Panc1 (cell line): Measurements from ENCODE around the gene CAMKMT. TPM values are rescaled to one million over a fixed set of nuclear protein-coding genes. Genes with fewer than 3 reads are reported as not detected.

ENCODE experiments used
- ATAC-seq: fragments of 200-7000 bp; cut with Tn5 transposase; 2 replicates; pipeline ENCODE4 v1.9.1; 2020; ENCODE audit warnings: mild to moderate bottlenecking, moderate library complexity
- BruUV-seq: library from RNA; stranded (reverse); fragments of 400-500 nt; replicated peaks from 2 replicates; lab custom pipeline; 2021; lab: Mats Ljungman, UMichigan
- CTCF ChIA-PET: fragments of 300-600 bp; sonication (Branson Sonifier 250); formaldehyde crosslinking; loops from one replicate; lab custom pipeline; 2022; ENCODE audit warnings: antibody characterized with exemption; lab: Charles Lee
- POLR2A ChIA-PET: fragments of 300-600 bp; sonication (Branson Sonifier 250); formaldehyde crosslinking; loops from one replicate; lab custom pipeline; 2022; ENCODE audit warnings: antibody characterized with exemption; lab: Charles Lee
- DNase-seq: peaks from one replicate; pipeline ENCODE4 v3.0.0-alpha.2; 2010; ENCODE audit warnings: low read depth, low spot score
- H3K27ac ChIP-seq: 2 replicates; pipeline ENCODE4 v1.5.1; 2011; ENCODE audit warnings: mild to moderate bottlenecking, low read length, inconsistent platforms
- H3K27me3 ChIP-seq: fragments of 200-500 bp; sonication (Bioruptor generic); 2 replicates; pipeline ENCODE4 v1.6.0; 2014; ENCODE audit warnings: low read length, inconsistent platforms; ENCODE audit not compliant: control insufficient read depth, insufficient read depth
- H3K36me3 ChIP-seq: fragments of 200-500 bp; sonication (Bioruptor generic); 2 replicates; pipeline ENCODE4 v1.5.1; 2014; ENCODE audit warnings: inconsistent platforms, mild to moderate bottlenecking, low read length, moderate library complexity; ENCODE audit not compliant: control insufficient read depth, insufficient read depth
- H3K4me1 ChIP-seq: 2 replicates; pipeline ENCODE4 v1.5.1; 2011; ENCODE audit warnings: inconsistent platforms, mild to moderate bottlenecking, low read length, moderate library complexity; ENCODE audit not compliant: control insufficient read depth, insufficient read depth
- H3K4me3 ChIP-seq, 2 experiments: 2 replicates each; pipeline ENCODE4 v1.5.1; 2011 to 2012; ENCODE audit warnings: low read depth in 2 of 2, low read length in 2 of 2, mild to moderate bottlenecking in 2 of 2, inconsistent platforms in 1 of 2, moderate library complexity in 1 of 2
- H3K9me3 ChIP-seq: fragments of 200-500 bp; sonication (Bioruptor generic); 2 replicates; pipeline ENCODE4 v1.5.1; 2014; ENCODE audit warnings: low read depth, mild to moderate bottlenecking, inconsistent platforms, low read length, moderate library complexity; ENCODE audit not compliant: control insufficient read depth, insufficient read depth
- POLR2AphosphoS5 ChIP-seq: IDR thresholded peaks from 2 replicates; pipeline ENCODE4 v1.6.1; 2012; ENCODE audit warnings: mild to moderate bottlenecking, low read depth, low read length, moderate library complexity
- SIN3A ChIP-seq: IDR thresholded peaks from 2 replicates; pipeline ENCODE4 v1.6.1; 2012; ENCODE audit warnings: low read depth, mild to moderate bottlenecking, low read length, moderate library complexity, borderline replicate concordance; ENCODE audit not compliant: insufficient read depth
- TCF7L2 ChIP-seq: IDR thresholded peaks from 2 replicates; pipeline ENCODE4 v1.6.1; 2011; ENCODE audit warnings: mild to moderate bottlenecking, low read depth, low read length, inconsistent platforms
- in situ Hi-C: cut with HindIII; loops from 2 replicates; pipeline ENCODE4 v1.10.0; 2016; ENCODE audit warnings: low sequenced_read_pairs, low pct_unique_long_range_greater_than_20kb
- intact Hi-C: fragments of 100-400 bp; cut with micrococcal nuclease; formaldehyde crosslinking; loops from one replicate; pipeline ENCODE4 v1.10.0; 2022; ENCODE audit not compliant: unreplicated experiment
- total RNA-seq: library from RNA; stranded (reverse); gene quantifications from one replicate; pipeline ENCODE4 v1.2.1, GENCODE V29; 2021; ENCODE audit not compliant: unreplicated experiment
- TF ChIP-seq, protein P1 (sequence below): fragments of 450-650 bp; IDR thresholded peaks from 2 replicates; pipeline ENCODE4 v1.5.1; 2017; ENCODE audit warnings: mild to moderate bottlenecking
- TF ChIP-seq, protein P2 (sequence below), 2 experiments: IDR thresholded peaks; 2 replicates each; pipeline ENCODE4 v1.6.1; 2011 to 2012; ENCODE audit warnings: low read depth in 2 of 2, control low read depth in 1 of 2, low read length in 1 of 2, mild to moderate bottlenecking in 1 of 2, moderate library complexity in 1 of 2; ENCODE audit not compliant: insufficient read depth in 1 of 2

The CAMKMT gene
- total RNA-seq, 1 experiment from 2014 or later = 12.6 TPM

DNA sequence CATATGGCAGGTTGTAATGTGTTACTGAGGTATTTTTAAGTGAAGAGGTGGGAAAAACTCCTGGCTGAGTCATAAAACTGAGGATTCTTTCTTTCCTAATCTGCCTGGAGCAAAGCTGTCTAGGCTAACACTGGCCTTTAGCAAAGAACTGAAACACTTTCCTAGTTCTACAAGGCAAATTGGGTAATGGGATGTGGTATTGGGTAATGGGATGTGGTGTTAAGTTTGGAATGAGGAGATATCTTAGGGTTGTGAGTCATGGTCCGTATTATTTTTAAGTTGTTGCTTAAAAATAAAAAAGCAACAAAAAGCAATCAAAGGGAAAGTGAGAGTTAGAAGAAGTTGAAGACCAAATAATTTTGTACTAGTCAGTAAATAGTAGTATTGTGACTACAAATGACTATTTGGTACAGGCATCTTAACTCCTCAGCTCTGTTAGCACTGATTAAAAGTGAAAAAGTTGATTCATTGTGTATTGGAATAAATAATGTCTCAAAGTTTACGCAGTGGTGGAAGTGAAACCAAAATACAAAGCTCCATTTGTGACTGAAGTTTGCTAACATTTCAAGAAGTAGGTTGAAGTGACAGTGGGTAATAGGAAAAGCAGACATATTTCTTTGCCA lies 216.8 kb downstream of the CAMKMT start:
- no peak overlapping the region for H3K4me3 ChIP-seq
- DNase-seq = no peak
- TF ChIP-seq, protein P1, sequence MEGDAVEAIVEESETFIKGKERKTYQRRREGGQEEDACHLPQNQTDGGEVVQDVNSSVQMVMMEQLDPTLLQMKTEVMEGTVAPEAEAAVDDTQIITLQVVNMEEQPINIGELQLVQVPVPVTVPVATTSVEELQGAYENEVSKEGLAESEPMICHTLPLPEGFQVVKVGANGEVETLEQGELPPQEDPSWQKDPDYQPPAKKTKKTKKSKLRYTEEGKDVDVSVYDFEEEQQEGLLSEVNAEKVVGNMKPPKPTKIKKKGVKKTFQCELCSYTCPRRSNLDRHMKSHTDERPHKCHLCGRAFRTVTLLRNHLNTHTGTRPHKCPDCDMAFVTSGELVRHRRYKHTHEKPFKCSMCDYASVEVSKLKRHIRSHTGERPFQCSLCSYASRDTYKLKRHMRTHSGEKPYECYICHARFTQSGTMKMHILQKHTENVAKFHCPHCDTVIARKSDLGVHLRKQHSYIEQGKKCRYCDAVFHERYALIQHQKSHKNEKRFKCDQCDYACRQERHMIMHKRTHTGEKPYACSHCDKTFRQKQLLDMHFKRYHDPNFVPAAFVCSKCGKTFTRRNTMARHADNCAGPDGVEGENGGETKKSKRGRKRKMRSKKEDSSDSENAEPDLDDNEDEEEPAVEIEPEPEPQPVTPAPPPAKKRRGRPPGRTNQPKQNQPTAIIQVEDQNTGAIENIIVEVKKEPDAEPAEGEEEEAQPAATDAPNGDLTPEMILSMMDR = no peak
- in situ Hi-C loops (no loop called here), intact Hi-C loops (no loop called here)
- ChIA-PET POLR2A (no interaction called here), CTCF (no interaction called here)
- BruUV-seq = no TSS peak
- no peaks in the 10 kb centered on the region for H3K9me3 ChIP-seq
- H3K36me3 ChIP-seq = no peaks in the 10 kb centered on the region
- H3K27ac ChIP-seq = no peak overlapping the region
- no peaks in the 10 kb centered on the region for H3K27me3 ChIP-seq
- H3K4me1 ChIP-seq = no peaks in the 10 kb centered on the region
- ATAC-seq = no peak

DNA sequence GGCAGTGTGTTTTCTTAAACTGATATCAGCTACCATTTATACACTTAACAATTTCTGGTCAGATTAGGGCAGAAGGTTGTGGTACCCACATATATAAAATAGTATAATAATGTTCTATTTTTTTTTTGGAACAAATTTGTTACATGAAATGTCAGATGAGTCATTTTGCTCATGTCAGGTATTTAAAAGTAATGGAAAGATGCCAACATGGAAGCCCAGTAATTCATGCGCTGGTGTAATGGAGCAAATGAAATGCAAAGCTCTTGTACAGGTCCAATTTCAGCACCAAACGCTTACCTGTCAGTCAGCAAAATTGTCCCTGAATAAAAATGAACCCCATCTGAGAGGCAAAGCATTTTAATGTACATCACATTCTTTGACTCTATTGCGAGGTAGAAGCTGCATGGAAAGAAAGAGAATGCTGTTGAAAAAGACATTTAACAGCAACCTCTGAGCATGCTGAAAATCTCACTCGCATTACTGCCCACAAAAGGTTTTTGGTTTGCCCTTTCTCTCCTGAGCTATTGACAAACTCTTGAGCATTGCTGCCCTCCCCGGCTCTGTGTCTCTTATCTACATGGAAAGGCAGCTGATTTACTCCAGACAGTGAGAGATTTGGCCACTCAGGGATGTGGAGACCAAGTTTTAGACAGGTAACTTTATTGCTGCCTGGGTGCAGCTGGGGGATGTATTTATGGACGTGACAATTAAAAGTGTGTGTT lies 217.5 kb downstream of the CAMKMT start:
- DNase-seq (no peak), ATAC-seq (no peak)
- H3K4me3 ChIP-seq = no peak overlapping the region
- H3K9me3 ChIP-seq = no peaks in the 10 kb centered on the region
- no peaks in the 10 kb centered on the region for H3K36me3 ChIP-seq
- in situ Hi-C loops = no loop called here
- no peak for TF ChIP-seq TCF7L2
- TF ChIP-seq POLR2AphosphoS5 = no peak
- TF ChIP-seq, protein P1 = no peak
- H3K27ac ChIP-seq = no peak overlapping the region
- CTCF ChIA-PET = no interaction called here
- POLR2A ChIA-PET = no interaction called here
- no peaks in the 10 kb centered on the region for H3K4me1 ChIP-seq
- H3K27me3 ChIP-seq = no peaks in the 10 kb centered on the region
- no TSS peak for BruUV-seq
- intact Hi-C loops = no loop called here

DNA sequence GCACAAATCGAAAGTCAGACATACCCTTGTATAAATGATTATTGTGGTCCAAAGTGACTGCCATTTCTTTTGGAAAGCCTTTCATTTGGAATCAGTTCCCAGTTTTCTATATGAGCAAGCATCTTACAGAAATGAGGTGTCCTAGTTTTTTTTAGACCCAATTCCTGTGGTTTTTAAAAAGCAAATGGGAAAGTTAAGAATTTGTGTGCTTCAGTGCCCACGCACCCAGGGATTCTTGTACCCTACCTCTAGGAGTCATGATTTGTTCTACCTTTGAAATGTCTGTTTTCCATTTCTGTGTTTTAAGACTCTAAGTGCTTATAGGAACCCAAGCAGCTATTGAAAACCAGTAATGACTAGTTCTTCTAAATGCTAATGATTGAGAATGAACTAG lies 218.1 kb downstream of the CAMKMT start:
- Histone ChIP-seq H3K4me3 (no peak overlapping the region), H3K36me3 (no peaks in the 10 kb centered on the region), H3K4me1 (no peaks in the 10 kb centered on the region), H3K9me3 (no peaks in the 10 kb centered on the region), H3K27ac (no peak overlapping the region), H3K27me3 (no peaks in the 10 kb centered on the region)
- no peak for TF ChIP-seq SIN3A
- TF ChIP-seq POLR2AphosphoS5 = no peak
- TF ChIP-seq, protein P1 = no peak
- TF ChIP-seq, protein P2, sequence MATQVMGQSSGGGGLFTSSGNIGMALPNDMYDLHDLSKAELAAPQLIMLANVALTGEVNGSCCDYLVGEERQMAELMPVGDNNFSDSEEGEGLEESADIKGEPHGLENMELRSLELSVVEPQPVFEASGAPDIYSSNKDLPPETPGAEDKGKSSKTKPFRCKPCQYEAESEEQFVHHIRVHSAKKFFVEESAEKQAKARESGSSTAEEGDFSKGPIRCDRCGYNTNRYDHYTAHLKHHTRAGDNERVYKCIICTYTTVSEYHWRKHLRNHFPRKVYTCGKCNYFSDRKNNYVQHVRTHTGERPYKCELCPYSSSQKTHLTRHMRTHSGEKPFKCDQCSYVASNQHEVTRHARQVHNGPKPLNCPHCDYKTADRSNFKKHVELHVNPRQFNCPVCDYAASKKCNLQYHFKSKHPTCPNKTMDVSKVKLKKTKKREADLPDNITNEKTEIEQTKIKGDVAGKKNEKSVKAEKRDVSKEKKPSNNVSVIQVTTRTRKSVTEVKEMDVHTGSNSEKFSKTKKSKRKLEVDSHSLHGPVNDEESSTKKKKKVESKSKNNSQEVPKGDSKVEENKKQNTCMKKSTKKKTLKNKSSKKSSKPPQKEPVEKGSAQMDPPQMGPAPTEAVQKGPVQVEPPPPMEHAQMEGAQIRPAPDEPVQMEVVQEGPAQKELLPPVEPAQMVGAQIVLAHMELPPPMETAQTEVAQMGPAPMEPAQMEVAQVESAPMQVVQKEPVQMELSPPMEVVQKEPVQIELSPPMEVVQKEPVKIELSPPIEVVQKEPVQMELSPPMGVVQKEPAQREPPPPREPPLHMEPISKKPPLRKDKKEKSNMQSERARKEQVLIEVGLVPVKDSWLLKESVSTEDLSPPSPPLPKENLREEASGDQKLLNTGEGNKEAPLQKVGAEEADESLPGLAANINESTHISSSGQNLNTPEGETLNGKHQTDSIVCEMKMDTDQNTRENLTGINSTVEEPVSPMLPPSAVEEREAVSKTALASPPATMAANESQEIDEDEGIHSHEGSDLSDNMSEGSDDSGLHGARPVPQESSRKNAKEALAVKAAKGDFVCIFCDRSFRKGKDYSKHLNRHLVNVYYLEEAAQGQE (IDR thresholded peaks at IDR 0.05; ENCODE audit: insufficient read depth in 1 of 2, low read depth in 2 of 2, low read length in 1 of 2) = no peak
- no peak for TF ChIP-seq TCF7L2
- in situ Hi-C loops (no loop called here), intact Hi-C loops (no loop called here)
- CTCF ChIA-PET = no interaction called here
- no TSS peak for BruUV-seq
- no peak for DNase-seq
- no peak for ATAC-seq
- POLR2A ChIA-PET = no interaction called here
